ENCODE results near the gene OR51Q1. TPM values are rescaled to one million over a fixed set of nuclear protein-coding genes. Genes with fewer than 3 reads are reported as not detected.

The OR51Q1 gene
- total RNA-seq, 1 experiment from 2014 or later, result not detected

DNA sequence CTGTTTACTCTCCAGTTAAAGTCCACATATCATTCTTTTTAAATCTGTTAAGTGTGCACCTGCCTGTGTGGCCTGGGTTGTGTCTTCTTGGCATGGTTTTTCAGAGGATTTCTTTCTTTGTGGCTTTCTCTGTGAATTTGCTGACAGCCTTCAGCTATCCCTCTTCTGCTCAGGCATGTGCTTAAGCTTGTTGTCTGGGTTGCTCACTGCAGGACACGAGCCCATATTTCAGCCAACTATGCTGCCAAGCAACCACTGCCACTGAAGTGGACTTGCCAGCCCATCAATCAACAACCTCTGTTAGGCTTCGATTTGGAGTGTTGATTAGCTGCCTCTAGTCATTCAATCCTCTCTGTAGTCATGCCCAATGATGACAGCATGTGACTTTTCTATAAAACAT lies 45.6 kb downstream of the OR51Q1 start:
- ChIA-PET CTCF (no interaction called here), POLR2A (ENCODE audit: low non-redundant PET) (no interaction called here)
- H3K4me3 ChIP-seq (ENCODE audit: low read depth, low read length, poor library complexity, severe bottlenecking), result no peak overlapping the region
- no peaks in the 10 kb centered on the region for H3K36me3 ChIP-seq (ENCODE audit: insufficient read depth, low read length, poor library complexity, severe bottlenecking)
- intact Hi-C loops (cut with micrococcal nuclease; ENCODE audit: unreplicated experiment), result no loop called here
- no peak overlapping the region for H3K27ac ChIP-seq (ENCODE audit: low read depth, low read length, poor library complexity, severe bottlenecking)
- H3K27me3 ChIP-seq (replicated peaks; ENCODE audit: insufficient read depth, low read depth, low read length, poor library complexity), result no peaks in the 10 kb centered on the region
- TF ChIP-seq, protein P1, sequence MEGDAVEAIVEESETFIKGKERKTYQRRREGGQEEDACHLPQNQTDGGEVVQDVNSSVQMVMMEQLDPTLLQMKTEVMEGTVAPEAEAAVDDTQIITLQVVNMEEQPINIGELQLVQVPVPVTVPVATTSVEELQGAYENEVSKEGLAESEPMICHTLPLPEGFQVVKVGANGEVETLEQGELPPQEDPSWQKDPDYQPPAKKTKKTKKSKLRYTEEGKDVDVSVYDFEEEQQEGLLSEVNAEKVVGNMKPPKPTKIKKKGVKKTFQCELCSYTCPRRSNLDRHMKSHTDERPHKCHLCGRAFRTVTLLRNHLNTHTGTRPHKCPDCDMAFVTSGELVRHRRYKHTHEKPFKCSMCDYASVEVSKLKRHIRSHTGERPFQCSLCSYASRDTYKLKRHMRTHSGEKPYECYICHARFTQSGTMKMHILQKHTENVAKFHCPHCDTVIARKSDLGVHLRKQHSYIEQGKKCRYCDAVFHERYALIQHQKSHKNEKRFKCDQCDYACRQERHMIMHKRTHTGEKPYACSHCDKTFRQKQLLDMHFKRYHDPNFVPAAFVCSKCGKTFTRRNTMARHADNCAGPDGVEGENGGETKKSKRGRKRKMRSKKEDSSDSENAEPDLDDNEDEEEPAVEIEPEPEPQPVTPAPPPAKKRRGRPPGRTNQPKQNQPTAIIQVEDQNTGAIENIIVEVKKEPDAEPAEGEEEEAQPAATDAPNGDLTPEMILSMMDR (conservative IDR thresholded peaks at IDR 0.05; ENCODE audit: low read depth, low read length), result no peak
- no peak for TF ChIP-seq EZH2 (IDR thresholded peaks at IDR 0.05; ENCODE audit: borderline replicate concordance, low read depth, low read length, poor library complexity, severe bottlenecking)
- BruUV-seq (replicated peaks), result no TSS peak
- no peak for DNase-seq (ENCODE audit: low spot score)
- H3K4me1 ChIP-seq (ENCODE audit: insufficient read depth, low read length, poor library complexity, severe bottlenecking), result no peaks in the 10 kb centered on the region
- H3K9me3 ChIP-seq (ENCODE audit: low read depth, low read length, poor library complexity, severe bottlenecking), result no peaks in the 10 kb centered on the region

Other genes starting within 250 kb of the OR51Q1 start
- gene OR51V1, start 221.4 kb upstream of the OR51Q1 start, total RNA-seq (2021), result not detected in 2 replicates
- not detected in 2 replicates for gene HBB, start 195.0 kb upstream of the OR51Q1 start, total RNA-seq (2021)
- gene HBD, start 187.6 kb upstream of the OR51Q1 start, total RNA-seq (2021), result not detected in 2 replicates
- gene HBG1, start 172.3 kb upstream of the OR51Q1 start, total RNA-seq (2021), result not detected in 2 replicates
- gene HBG2, start 167.3 kb upstream of the OR51Q1 start, total RNA-seq (2021), result not detected in 2 replicates
- not detected in 2 replicates for gene HBE1, start 152.2 kb upstream of the OR51Q1 start, total RNA-seq (2021)
- not detected in 2 replicates for gene OR51B4, start 120.2 kb upstream of the OR51Q1 start, total RNA-seq (2021)
- not detected in 2 replicates for gene OR51B2, start 97.8 kb upstream of the OR51Q1 start, total RNA-seq (2021)
- gene OR51B5, start 78.6 kb upstream of the OR51Q1 start, total RNA-seq (2021), result not detected in 2 replicates
- not detected in 2 replicates for gene OR51B6, start 70.6 kb upstream of the OR51Q1 start, total RNA-seq (2021)
- not detected in 2 replicates for gene OR51M1, start 38.3 kb upstream of the OR51Q1 start, total RNA-seq (2021)
- gene OR51I1, start 19.4 kb downstream of the OR51Q1 start, total RNA-seq (2021), result not detected in 2 replicates
- not detected in 2 replicates for gene OR51I2, start 27.2 kb downstream of the OR51Q1 start, total RNA-seq (2021)
- gene OR52D1, start 66.6 kb downstream of the OR51Q1 start, total RNA-seq (2021), result not detected in 2 replicates
- not detected in 2 replicates for gene UBQLN3, start 87.8 kb downstream of the OR51Q1 start, total RNA-seq (2021)
- not detected in 2 replicates for gene UBQLNL, start 94.6 kb downstream of the OR51Q1 start, total RNA-seq (2021)
- gene OR52H1, start 126.4 kb downstream of the OR51Q1 start, total RNA-seq (2021), result not detected in 2 replicates
- gene OR52B6, start 158.8 kb downstream of the OR51Q1 start, total RNA-seq (2021), result not detected in 2 replicates
- gene TRIM6, start 174.5 kb downstream of the OR51Q1 start, total RNA-seq (2021), result 0.13 and 0.52 TPM in 2 replicates
- gene TRIM34, start 202.9 kb downstream of the OR51Q1 start, total RNA-seq (2021), result 0.41 and 0.79 TPM in 2 replicates